Ishikawa (cell line): ENCODE results near the gene HSDL1.

Source experiments
- CEBPB ChIP-seq: IDR thresholded peaks from 2 replicates; pipeline ENCODE4 v1.6.1; 2012
- CREB1 ChIP-seq: IDR thresholded peaks from 2 replicates; pipeline ENCODE4 v1.6.1; 2012; ENCODE audit warnings: low read depth
- EGR1 ChIP-seq: IDR thresholded peaks from 2 replicates; pipeline ENCODE4 v1.6.1; 2012
- EP300 ChIP-seq: IDR thresholded peaks from 2 replicates; pipeline ENCODE4 v1.6.1; 2012; ENCODE audit warnings: borderline replicate concordance
- FOXM1 ChIP-seq: IDR thresholded peaks from 2 replicates; pipeline ENCODE4 v1.6.1; 2012; ENCODE audit warnings: low read depth, borderline replicate concordance
- MAX ChIP-seq: IDR thresholded peaks from 2 replicates; pipeline ENCODE4 v1.6.1; 2012
- NFIC ChIP-seq: IDR thresholded peaks from 2 replicates; pipeline ENCODE4 v1.6.1; 2012
- RAD21 ChIP-seq: IDR thresholded peaks from 2 replicates; pipeline ENCODE4 v1.6.1; 2012; ENCODE audit warnings: low read depth
- REST ChIP-seq: IDR thresholded peaks from 2 replicates; pipeline ENCODE4 v1.6.1; 2012; ENCODE audit warnings: low read depth, mild to moderate bottlenecking
- TAF1 ChIP-seq: IDR thresholded peaks from 2 replicates; pipeline ENCODE4 v1.6.1; 2012; ENCODE audit warnings: low read depth, mild to moderate bottlenecking
- TCF12 ChIP-seq: IDR thresholded peaks from 2 replicates; pipeline ENCODE4 v1.6.1; 2012; ENCODE audit warnings: low read depth
- TEAD4 ChIP-seq: IDR thresholded peaks from 2 replicates; pipeline ENCODE4 v1.6.1; 2012
- USF1 ChIP-seq: IDR thresholded peaks from 2 replicates; pipeline ENCODE4 v1.6.1; 2012
- YY1 ChIP-seq: IDR thresholded peaks from 2 replicates; pipeline ENCODE4 v1.6.1; 2012; ENCODE audit warnings: low read depth
- ZBTB7A ChIP-seq: IDR thresholded peaks from 2 replicates; pipeline ENCODE4 v1.6.1; 2012; ENCODE audit warnings: low read depth

The HSDL1 gene

GRCh38 chr16:84110527-84110926 is 34.5 kb downstream of the HSDL1 start:
- no peak for TF ChIP-seq FOXM1
- TF ChIP-seq MAX: no peak
- no peak for TF ChIP-seq TCF12
- TF ChIP-seq USF1: no peak
- no peak for TF ChIP-seq REST
- no peak for TF ChIP-seq YY1
- no peak for TF ChIP-seq TAF1
- TF ChIP-seq CEBPB: no peak
- TF ChIP-seq ZBTB7A: no peak
- no peak for TF ChIP-seq EGR1
- no peak for TF ChIP-seq EP300
- TF ChIP-seq RAD21: no peak
- TF ChIP-seq NFIC: no peak
- TF ChIP-seq CREB1: no peak
- TF ChIP-seq TEAD4: no peak

- TF ChIP-seq CEBPB: no peak
Measured at GRCh38 chr16:84109598-84110335, 35.2 kb downstream of the HSDL1 start.

GRCh38 chr16:84107921-84108320 is 37.1 kb downstream of the HSDL1 start:
- TF ChIP-seq CREB1 (no peak), MAX (no peak), USF1 (no peak), YY1 (no peak), TAF1 (no peak)

GRCh38 chr16:84105948-84106740 is 38.8 kb downstream of the HSDL1 start:
- TF ChIP-seq EGR1 (no peak), REST (no peak), YY1 (no peak), FOXM1 (no peak), CEBPB (no peak), CREB1 (no peak), ZBTB7A (no peak), USF1 (no peak), MAX (no peak), RAD21 (no peak), NFIC (no peak), TAF1 (no peak), TEAD4 (no peak), TCF12 (no peak), EP300 (no peak)

GRCh38 chr16:84105301-84105815 is 39.6 kb downstream of the HSDL1 start:
- TF ChIP-seq USF1 (no peak), YY1 (no peak), REST (no peak), EP300 (no peak), TAF1 (no peak), CEBPB (no peak), TCF12 (no peak), NFIC (no peak), CREB1 (no peak), EGR1 (no peak), FOXM1 (no peak), RAD21 (no peak), MAX (no peak), TEAD4 (no peak), ZBTB7A (no peak)
